ENCODE results near the gene RGPD3. TPM values are rescaled to one million over a fixed set of nuclear protein-coding genes. Genes with fewer than 3 reads are reported as not detected.
A peak's percentile ranks its signal among the peaks of the same experiment; 100 is the strongest.

The RGPD3 gene
- total RNA-seq, 1 donor from 2014 or later = 0.21 TPM

GRCh38 chr2:106342831-106343251 lies 125.4 kb downstream of the RGPD3 start:
- H3K27me3 ChIP-seq (ENCODE audit: low read depth) = no peaks in the 10 kb centered on the region
- TF ChIP-seq CTCF (IDR thresholded peaks at IDR 0.05) = no peak
- no peaks in the 10 kb centered on the region for H3K4me1 ChIP-seq
- no peak overlapping the region for H3K4me3 ChIP-seq
- H3K36me3 ChIP-seq = no peaks in the 10 kb centered on the region
- peak in 1 of 2 donors; percentile 40 for ATAC-seq
- no peak overlapping the region for H3K27ac ChIP-seq
- H3K9me3 ChIP-seq = no peaks in the 10 kb centered on the region
- no peak for DNase-seq
- intact Hi-C loops (cut with DNase I) = no loop called here

- ATAC-seq (no peak), DNase-seq (no peak)
- intact Hi-C loops (cut with DNase I) = no loop called here
- TF ChIP-seq CTCF (IDR thresholded peaks at IDR 0.05) = no peak
- H3K27me3 ChIP-seq (ENCODE audit: low read depth) = no peaks in the 10 kb centered on the region
- no peaks in the 10 kb centered on the region for H3K36me3 ChIP-seq
- no peaks in the 10 kb centered on the region for H3K9me3 ChIP-seq
- no peaks in the 10 kb centered on the region for H3K4me1 ChIP-seq
- H3K27ac ChIP-seq = no peak overlapping the region
- H3K4me3 ChIP-seq = no peak overlapping the region
Observed at GRCh38 chr2:106341666-106342065, 126.5 kb downstream of the RGPD3 start.

Other genes with a start within 250 kb of the RGPD3 start
- gene CD8B2, start 19.0 kb upstream of the RGPD3 start, total RNA-seq = 0.21 TPM